GM18526 (cell line): ENCODE results near the gene TMX3.

Experiments
- POLR2A ChIP-seq: IDR thresholded peaks from 3 replicates; pipeline ENCODE4 v1.6.1; 2011; ENCODE audit not compliant: insufficient read length; ENCODE audit errors: extremely low read depth

The TMX3 gene, protein sequence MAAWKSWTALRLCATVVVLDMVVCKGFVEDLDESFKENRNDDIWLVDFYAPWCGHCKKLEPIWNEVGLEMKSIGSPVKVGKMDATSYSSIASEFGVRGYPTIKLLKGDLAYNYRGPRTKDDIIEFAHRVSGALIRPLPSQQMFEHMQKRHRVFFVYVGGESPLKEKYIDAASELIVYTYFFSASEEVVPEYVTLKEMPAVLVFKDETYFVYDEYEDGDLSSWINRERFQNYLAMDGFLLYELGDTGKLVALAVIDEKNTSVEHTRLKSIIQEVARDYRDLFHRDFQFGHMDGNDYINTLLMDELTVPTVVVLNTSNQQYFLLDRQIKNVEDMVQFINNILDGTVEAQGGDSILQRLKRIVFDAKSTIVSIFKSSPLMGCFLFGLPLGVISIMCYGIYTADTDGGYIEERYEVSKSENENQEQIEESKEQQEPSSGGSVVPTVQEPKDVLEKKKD

DNA sequence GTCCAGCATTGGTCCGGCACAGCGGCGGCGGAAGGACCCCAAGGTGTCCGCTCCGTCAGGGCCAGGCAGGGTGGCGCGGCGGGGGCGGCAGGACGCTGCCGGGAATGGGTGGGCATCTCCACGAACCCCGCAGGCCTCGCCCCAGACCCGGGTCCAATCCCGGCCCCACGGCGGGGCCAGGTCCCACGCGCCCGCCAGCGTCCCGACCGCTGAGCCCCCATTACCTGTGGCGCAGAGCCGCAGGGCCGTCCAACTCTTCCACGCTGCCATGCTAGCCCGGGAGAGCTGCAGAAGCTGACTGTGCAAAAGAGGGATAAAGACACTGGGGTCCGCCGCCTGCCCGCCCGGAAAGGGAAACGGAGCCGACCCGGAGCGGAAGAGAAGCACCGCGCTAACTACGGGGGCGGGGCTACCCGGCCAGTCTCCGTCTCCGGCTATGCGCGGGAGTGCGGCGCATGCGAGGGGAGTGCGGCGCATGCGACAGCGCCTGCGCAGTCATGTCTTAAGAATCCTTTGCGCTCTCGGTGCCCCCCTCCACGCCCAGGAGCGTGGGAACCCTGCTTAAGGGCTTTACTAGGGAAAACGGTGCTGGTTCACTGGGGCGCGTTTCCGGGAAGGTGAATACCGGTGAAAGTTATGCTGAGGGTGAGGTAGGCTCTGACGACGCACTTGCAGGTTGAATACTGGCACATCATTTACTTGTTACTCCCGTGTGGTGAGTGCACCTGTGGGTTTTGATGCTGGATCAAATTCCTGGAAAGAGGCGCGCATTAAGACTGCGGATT lies at the start of gene TMX3:
Gene TMX3 (minus strand): TSS at position 397 of the 785 bp plus-strand sequence. CDS start 127 bp downstream, at position 270.
- TF ChIP-seq POLR2A: peak; percentile 67

DNA sequence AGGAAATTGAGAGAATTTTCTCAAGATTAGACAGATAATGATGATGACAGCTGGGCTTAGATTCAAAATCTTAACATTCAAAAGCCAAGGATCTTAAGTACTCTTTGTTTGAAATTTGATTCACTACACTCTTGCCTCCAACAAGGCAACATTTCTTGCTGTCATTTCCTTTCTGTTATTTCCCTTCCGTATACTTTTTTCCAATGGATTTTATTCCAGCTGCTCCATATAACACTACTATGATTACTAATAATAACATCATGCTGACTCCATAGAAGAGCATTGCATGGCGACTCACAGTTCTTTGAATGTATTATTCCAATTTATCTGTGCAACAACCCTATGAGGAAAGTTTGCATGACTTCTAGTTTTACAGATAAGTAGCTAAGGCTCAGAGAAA lies 49.1 kb upstream of the TMX3 start:
- TF ChIP-seq POLR2A: no peak

DNA sequence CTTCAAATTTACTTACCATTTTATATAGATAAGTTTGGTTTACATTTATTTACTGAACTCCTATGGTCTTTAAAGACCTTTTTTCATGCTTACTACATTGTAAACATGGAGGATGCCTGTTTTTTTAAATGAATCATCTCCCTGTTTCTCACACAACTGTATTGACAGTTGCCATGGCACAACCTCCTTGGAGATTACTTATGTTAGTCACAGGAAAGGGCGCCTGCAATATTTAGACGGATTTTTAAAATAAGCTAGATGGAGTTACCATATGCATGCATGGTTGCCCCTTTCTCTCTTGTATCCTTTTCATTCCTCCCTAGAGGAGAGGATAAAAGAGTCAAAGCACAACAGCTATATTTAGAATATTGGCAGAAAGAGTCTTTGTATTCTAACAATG lies 48.2 kb upstream of the TMX3 start:
- TF ChIP-seq POLR2A: no peak

DNA sequence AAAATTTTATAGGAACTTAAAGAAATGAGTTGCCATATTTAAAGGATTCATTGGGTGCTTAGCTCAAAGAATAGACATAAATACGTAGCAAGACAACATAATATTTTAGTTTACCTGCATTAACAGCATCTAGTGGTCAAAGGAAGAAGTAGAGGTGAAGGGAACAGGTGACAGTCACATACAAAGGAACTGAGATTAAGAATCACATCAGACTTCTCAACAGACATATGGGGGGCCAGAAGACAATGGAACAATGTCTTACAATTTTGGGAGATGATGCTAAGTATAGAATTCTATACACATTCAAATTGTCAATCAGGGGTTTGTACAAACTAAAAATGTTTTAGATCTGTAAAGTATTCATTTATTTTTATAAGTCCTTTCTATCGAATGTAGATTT lies 44.4 kb upstream of the TMX3 start:
- no peak for TF ChIP-seq POLR2A

DNA sequence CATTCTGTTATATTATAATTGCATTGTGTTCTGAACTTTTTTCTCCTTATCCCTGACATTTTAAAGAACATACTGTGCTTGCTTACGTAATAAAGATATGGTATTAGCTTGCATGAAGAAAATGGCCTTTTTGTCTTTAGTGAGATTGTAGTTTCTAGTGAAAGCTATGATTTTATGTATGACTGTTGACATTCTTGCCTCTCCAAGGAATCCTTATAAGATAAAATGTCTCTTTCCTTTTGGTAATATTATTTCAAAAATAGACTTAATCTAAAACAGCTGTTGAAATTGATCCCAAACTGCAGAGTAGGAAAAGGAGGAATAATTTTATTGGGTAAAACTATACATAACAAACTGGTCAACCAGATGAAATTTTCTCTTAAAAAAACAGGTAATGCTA lies 42.2 kb upstream of the TMX3 start:
- no peak for TF ChIP-seq POLR2A

DNA sequence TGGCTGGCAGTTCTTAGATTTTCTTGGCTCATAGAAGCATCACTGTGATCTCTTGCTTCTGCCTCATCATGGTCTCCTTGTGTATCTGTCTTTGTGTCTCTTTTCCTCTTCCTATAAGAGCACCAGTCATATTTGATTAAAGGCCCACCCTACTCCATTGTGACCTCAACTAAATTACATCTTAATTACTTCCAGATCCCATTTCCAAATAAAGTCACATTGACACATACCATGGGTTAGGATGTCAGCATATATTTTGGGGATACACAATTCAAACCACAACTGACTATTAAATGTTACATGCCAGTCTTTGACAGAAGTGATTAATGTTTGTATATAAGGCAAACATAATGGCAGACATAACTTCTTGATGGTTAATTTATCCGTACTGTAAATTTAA lies 27.3 kb upstream of the TMX3 start:
- TF ChIP-seq POLR2A: no peak

DNA sequence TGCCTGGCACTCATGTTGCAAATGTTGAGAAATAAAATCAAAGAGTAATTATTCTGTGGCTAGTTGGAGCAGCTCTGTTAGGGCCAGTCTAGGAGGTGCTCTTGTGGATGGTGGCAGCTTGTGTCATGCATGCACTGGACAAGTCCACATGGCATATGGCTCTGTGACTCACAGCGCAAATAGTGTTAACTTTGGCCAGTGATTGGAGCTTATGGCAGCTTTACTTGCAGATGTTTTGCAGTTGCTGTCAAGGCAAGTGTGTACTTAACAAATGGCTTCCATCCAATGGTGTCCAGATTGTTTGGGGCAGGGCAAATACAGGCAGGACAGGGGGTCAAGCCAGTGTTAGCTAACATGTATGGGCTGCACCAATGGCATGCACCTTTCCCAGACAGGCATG lies 26.1 kb upstream of the TMX3 start:
- no peak for TF ChIP-seq POLR2A

DNA sequence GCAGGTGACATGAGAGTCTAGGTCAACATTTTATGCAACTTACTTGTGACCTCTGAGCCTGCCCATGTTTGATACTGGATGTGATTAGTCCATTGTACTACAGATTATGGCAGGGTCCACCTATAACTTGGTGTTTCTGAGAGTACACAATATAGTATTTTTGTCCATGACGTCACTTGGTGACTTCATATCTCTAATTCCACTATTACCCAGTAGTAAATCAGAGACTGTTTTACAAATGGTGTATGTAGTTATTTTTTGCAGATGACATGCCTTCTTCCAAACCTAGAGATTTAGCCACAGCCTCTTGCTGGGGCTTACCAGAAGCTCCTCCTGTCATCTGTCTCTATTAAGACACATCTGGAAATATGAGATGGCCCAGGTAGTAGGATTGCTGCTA lies 24.6 kb upstream of the TMX3 start:
- TF ChIP-seq POLR2A: no peak

DNA sequence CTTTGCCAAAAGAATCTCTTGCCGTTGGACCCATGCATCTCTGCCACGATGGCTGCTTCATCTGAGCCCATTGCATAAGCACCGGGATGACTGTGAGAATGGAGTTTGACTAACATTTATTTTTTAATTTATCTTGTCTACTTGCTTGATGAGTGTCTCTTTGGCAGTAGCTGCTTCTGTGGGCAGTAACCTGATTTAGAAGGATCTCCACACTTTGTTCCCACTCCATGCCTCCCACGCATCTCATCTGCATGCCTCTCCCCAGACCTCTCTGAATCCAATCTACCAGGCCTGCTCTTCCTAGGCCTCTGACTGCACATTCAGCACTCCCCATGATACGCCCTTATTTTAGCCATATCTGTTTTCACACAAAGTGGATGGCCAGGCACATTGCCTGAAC lies 23.7 kb upstream of the TMX3 start:
- no peak for TF ChIP-seq POLR2A

DNA sequence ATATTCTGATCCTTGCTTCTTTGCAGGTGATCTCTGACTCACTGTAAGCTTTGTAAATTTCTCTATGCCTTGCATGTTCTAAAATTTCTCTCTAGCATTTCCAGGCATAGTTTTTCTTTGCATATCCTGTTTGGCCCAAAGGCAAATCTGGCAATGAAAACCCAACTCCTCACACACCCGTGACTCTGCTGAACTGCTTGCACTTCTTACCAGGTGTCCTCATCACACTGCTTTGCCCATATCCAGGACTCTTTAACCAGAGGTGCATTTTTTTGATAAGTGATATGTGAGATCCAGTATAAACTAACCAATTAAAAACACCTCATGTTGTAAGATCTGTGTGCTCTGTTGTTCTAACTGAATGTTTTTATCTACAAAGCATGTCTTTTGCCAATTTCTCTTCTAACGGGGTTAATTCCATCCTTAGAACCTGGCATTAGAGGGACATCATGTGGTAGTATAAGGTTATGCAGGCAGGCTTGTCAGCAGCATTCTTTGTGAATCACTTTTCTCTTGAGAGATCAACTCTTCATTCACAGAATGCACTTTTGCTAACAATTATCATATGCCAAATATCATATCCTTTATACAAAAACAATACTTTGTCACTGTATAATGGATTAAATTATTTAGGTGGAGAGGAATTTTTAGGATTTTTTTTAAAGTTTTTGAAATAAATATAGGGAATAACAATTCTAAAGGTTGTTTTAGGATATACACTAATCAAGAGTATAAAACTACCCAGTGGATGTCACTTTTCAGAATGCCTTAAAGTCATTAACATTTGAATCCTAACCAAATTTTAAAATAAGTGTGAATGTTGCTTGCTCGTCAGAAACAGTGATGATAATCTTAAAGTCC lies 20.8 kb upstream of the TMX3 start:
- TF ChIP-seq POLR2A: no peak

DNA sequence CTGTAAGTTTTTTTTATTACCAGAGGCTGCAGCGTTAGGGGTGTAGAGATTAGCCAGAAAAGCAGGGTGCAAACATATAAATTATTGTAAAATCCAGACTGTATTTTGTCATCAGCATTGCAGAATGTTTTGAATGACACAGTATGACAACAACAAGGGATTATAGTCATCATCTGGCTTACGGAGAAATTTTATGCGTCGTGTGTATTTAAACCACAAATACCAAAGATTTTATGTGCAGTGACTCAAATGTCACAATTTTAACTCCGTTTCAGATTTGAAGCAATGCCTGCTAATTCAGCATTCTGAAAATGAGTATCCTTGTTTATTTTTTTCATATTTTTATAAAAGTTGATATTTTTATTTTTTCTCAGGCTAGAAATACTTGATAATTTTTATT lies 19.4 kb upstream of the TMX3 start:
- no peak for TF ChIP-seq POLR2A

DNA sequence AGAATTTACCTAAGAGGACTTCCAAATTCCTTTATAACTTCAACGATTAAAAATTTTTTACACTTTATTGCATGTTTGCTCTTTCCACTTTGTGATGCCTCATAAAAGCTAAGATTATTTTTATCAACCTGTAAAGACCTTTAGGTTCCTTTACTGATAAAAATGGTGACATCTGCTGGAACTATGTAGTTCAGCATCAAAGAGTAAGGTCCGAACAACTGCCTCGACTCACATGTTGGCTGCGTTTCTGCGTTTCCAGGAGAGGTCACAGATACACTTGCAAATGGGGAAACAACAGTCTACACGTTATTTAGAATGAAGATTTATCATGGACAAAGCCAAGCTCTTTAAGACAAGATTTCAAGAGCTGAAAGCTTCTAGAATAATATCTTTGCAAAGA lies 18.8 kb upstream of the TMX3 start:
- TF ChIP-seq POLR2A: no peak

DNA sequence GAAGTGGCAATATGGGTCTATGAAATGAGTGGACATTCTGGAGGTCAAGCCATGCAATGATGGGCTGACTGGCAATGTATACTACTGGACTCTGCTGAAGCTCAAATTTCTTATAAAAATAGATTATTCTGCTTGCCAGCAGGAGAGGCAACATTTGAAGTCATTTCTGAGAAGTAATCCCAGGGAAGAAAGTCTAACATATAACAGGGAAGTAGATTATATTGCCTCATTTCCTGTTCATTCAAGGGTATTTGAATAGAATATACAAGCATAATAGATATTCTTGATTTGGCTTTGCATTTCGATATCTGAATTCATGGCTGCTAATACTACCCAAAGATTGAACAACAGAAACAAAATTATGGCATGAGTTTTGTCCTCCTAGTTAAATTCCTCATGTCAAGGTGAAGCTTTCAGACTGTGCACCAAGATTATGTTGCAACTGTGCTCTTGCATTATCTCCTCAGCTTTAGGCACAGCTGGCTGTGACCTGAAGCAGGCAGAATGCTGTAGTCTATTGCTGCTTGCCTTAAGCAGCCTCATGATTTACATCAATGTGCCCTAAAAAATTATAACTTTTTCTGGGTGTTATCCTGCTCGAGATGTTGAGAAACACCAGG lies 13.3 kb upstream of the TMX3 start:
- TF ChIP-seq POLR2A: no peak

DNA sequence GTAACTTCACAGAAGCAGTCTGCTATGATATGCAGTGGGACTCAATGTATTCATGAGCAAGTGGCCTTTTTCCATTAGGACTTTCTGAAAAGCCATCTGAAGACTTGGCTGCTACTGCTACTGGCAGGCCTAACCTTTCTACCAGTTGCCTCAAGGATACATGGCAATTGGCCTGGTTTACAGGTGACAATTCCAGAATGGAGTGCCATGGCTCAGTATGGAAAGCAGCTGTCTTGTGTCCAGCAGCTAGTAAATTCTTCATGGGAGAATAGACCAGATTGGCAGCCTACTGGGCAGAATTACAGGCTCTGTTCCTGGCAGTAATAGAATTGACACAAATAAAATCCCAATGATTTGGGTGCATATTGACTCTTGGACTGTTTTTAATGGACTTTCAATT lies 12.6 kb upstream of the TMX3 start:
- TF ChIP-seq POLR2A: no peak

DNA sequence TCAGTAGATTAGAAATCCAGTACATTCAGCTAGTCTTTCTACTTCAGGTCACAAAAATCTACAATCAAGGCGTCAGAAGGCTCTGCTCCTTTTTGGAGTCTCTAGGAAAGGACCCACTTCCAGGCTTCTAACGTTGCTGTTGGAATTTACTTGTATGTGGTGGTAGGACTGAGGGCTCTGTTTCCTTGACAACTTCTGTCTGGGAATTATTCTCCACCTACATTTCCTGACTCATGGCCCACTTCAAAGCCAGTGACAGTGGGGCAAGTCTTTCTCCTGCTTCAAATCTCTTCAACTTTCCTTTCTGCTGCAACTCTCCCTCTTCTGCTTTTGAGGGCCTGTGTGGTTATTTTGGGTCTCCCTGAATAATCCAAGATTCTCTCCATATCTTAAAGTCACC lies 10.4 kb upstream of the TMX3 start:
- no peak for TF ChIP-seq POLR2A
